Activated CD4-positive, alpha-beta T cell treated with anti-CD3 and anti-CD28 coated beads, Interleukin-2, amount 50 U/mL, for 4 hours (primary cell): ENCODE measurements around the gene PRAMEF8.
"Not testable (repeated sequence)": the region's sequence is repeated elsewhere in the genome, so short reads cannot be mapped to it uniquely, and the experiment has no call there.

ENCODE experiments used
- DNase-seq, 2 experiments: peaks; one replicate each; pipeline ENCODE4 v3.0.0-alpha.2; 2020

The PRAMEF8 gene

GRCh38 chr1:13285037-13285436 is at the start of gene PRAMEF8:
PRAMEF8 (minus strand) TSS chr1:13285137; CDS start chr1:13284091, 1,046 bp downstream.
- not testable (repeated sequence) for DNase-seq

- DNase-seq: not testable (repeated sequence)
These were observed 30.3 kb upstream of the PRAMEF8 start, which contains the start of gene PRAMEF15 for GRCh38 chr1:13315281-13315680. PRAMEF15 (plus strand) TSS chr1:13315581; CDS start chr1:13318408, 2,827 bp downstream.

DNA sequence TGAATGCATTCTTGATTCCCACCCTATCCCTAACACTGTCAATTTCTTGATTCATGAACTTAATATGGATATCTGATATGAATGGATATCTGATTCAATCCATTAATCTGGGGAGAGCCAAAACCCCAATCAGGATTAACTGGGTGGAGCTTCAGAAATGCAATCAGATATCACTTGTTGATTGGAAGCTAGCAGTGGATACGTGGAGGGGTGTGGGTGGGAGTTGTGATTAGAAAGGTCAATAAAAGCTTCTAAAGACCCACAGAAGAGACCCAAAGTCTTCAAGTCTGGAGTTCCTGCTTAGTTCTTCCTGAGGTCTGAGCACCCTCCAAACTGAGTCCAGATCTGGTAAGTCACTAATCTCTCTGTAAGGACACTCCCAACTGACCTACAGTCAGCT is 18.3 kb upstream of the PRAMEF8 start, which contains the start of gene PRAMEF33:
Gene PRAMEF33, plus strand, starts transcription at position 301 of the 400 bp plus-strand sequence. CDS start 2,416 bp downstream, outside the sequence.
- DNase-seq: not testable (repeated sequence)

- not testable (repeated sequence) for DNase-seq
These were observed 17.3 kb upstream of the PRAMEF8 start for GRCh38 chr1:13302197-13302596.

GRCh38 chr1:13298699-13299098 is 13.8 kb upstream of the PRAMEF8 start:
- not testable (repeated sequence) for DNase-seq

- not testable (repeated sequence) for DNase-seq
These were observed 12.4 kb upstream of the PRAMEF8 start for GRCh38 chr1:13297216-13297931.

- not testable (repeated sequence) for DNase-seq
These were observed 4.1 kb upstream of the PRAMEF8 start for GRCh38 chr1:13289030-13289429.

GRCh38 chr1:13279617-13280016 is 5.3 kb downstream of the PRAMEF8 start:
- DNase-seq: not testable (repeated sequence)

DNA sequence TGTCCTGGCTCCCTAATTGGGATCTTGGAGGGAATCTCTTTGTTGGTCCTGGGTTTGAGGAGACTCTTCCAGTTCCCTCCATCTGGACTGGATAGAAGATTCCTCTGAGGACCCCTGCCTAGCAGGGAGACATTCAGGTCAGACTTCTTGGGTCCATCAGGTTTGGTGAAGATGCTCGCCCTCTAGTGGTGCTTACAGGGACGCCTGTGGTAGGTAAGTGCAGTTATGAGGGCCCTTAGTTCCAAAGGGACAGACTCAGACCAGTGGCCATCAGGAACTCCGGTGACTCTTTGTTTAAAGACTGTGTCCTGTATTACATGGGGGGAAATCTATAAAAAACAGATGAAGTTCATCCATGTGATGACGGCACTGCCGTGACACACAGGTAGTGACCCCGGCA is 7.9 kb downstream of the PRAMEF8 start:
- DNase-seq: not testable (repeated sequence)

GRCh38 chr1:13265124-13265523 is 19.8 kb downstream of the PRAMEF8 start:
- DNase-seq: not testable (repeated sequence)

- DNase-seq: not testable (repeated sequence)
These were observed 31.0 kb downstream of the PRAMEF8 start, which contains the start of gene PRAMEF5 for GRCh38 chr1:13253898-13254297. PRAMEF5 (plus strand) TSS chr1:13254198; CDS start chr1:13259269, 5,071 bp downstream.

- not testable (repeated sequence) for DNase-seq
These were observed 37.8 kb downstream of the PRAMEF8 start for GRCh38 chr1:13247122-13247521.

- DNase-seq: not testable (repeated sequence)
These were observed 38.4 kb downstream of the PRAMEF8 start for GRCh38 chr1:13246554-13246871.

DNA sequence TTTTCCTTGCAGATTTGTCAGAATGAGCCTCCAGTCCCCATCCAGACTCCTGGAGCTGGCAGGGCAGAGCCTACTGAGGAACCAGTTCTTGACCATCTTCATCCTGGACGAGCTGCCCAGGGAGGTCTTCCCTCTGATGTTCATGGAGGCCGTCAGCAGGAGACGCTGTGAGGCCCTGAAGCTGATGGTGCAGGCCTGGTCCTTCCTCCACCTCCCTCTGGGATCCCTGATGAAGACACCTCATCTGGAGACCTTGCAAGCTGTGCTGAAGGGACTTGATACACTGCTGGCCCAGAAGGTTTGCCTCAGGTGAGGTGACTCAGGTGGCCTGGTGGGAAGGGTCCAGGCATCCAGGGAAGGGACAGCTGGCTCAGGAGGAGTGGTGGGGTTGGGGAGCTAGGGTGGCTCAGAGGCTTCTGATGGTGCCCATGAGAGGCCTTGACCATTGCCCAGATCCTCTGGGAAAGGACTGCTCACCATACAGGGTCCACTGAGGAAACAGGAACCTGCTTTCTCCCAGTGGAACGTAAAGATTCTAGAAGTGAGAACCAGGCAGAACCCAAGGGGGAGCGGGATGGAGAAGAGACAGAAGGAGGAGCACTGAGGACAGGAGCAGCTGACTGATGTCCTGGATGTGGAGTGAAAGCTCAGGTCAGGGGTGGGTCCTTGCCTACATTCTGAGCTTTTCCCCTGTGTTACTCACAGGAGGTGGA is 38.9 kb downstream of the PRAMEF8 start:
- DNase-seq: not testable (repeated sequence)

DNA sequence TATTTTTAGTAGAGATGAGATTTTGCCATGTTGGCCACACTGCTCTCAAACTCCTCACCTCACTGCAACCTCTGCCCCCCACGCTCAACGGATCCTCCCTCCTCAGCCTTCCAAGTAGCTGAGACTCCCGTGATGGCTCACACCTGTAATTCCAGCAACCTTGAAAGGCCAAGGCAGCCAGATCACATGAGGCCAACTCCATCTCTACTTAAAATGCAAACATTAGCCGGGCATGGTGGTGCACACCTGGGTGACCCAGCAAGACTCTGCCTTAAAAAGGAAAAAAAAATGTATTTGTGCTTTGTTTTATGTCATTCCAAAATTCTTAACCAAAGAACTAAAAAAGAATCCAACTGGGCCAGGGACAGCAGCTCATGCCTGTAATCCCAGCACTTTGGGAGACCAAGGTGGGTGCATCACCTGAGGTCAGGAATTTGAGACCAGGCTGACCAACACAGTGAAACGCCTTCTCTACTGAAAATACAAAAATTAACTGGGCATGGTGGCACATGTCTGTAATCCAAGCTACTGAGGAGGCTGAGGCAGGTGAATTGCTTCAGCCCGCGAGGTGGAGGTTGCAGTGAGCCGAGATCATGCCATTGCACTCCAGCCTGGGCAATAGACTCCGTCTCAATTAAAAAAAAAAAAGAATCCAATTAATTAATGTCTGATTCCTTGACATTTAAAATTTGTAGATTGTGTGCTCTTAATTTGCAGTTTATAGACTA is 41.2 kb downstream of the PRAMEF8 start:
- not testable (repeated sequence) for DNase-seq

DNA sequence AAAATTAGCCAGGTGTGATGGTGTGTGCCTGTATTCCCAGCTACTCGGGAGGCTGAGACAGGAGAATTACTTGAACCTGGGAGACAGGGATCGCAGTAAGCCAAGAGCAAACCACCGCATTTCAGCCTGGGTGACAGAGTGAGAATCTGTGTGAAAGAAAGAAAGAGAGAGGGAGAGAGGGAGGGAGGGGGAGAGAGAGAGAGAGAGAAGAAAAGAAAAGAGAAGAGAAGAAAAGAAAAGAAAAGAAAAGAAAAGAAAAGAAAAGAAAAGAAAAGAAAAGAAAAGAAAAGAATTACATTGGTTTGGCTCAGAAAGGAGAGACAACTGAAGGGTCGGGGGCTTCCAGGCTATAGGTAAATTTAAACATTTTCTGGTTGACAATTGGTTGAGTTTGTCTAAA is 45.3 kb downstream of the PRAMEF8 start:
- not testable (repeated sequence) for DNase-seq

GRCh38 chr1:13237572-13237971 is 47.4 kb downstream of the PRAMEF8 start:
- not testable (repeated sequence) for DNase-seq

GRCh38 chr1:13234057-13234456 is 50.9 kb downstream of the PRAMEF8 start:
- DNase-seq: not testable (repeated sequence)

DNA sequence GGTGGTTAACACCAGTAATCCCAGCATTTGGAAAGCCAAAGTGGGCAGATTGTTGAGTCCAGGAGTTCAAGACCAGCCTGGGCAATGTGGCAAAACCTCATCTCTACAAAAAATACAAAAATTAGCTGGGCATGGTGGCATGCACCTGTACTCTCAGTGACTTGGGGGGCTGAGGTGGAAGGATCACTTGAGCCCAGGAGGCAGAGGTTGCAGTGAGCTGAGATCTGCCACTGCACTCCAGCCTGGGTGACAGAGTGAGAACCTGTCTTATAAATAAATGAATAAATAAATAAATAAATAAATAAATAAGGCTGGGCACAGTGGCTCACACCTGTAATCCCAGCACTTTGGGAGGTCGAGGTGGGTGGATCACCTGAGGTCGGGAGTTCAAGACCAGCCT is 52.9 kb downstream of the PRAMEF8 start:
- not testable (repeated sequence) for DNase-seq
